GM18508 (cell line): ENCODE data around the gene COL4A2.

Experiments
- ATAC-seq: cut with Tn5 transposase; IDR thresholded peaks from one replicate; pipeline ENCODE4 v1.9.1; 2021; ENCODE audit warnings: moderate number of reproducible peaks; ENCODE audit not compliant: insufficient read depth, unreplicated experiment

Gene COL4A2

GRCh38 chr13:110336681-110337080 is 29.6 kb downstream of the COL4A2 start:
- ATAC-seq, result no peak

- no peak for ATAC-seq
These were observed 30.2 kb downstream of the COL4A2 start for GRCh38 chr13:110337247-110337646.

GRCh38 chr13:110338441-110339101 is 31.5 kb downstream of the COL4A2 start:
- no peak for ATAC-seq

GRCh38 chr13:110339263-110339662 is 32.2 kb downstream of the COL4A2 start:
- no peak for ATAC-seq

- no peak for ATAC-seq
These were observed 33.0 kb downstream of the COL4A2 start for GRCh38 chr13:110339975-110340550.

- no peak for ATAC-seq
These were observed 33.8 kb downstream of the COL4A2 start for GRCh38 chr13:110340812-110341444.

- ATAC-seq, result no peak
These were observed 34.6 kb downstream of the COL4A2 start for GRCh38 chr13:110341445-110342244.

GRCh38 chr13:110342474-110342873 is 35.4 kb downstream of the COL4A2 start:
- ATAC-seq, result no peak

- ATAC-seq, result no peak
These were observed 36.3 kb downstream of the COL4A2 start for GRCh38 chr13:110343241-110343865.

- no peak for ATAC-seq
These were observed 37.2 kb downstream of the COL4A2 start for GRCh38 chr13:110344320-110344719.

- ATAC-seq, result no peak
These were observed 38.2 kb downstream of the COL4A2 start for GRCh38 chr13:110345266-110345665.

- ATAC-seq, result no peak
These were observed 38.6 kb downstream of the COL4A2 start for GRCh38 chr13:110345701-110346100.

- ATAC-seq, result no peak
These were observed 39.6 kb downstream of the COL4A2 start for GRCh38 chr13:110346661-110347067.

GRCh38 chr13:110347088-110347487 is 40.0 kb downstream of the COL4A2 start:
- no peak for ATAC-seq

GRCh38 chr13:110347535-110348308 is 40.6 kb downstream of the COL4A2 start:
- ATAC-seq, result no peak

- no peak for ATAC-seq
These were observed 41.4 kb downstream of the COL4A2 start for GRCh38 chr13:110348309-110349105.

GRCh38 chr13:110349239-110349638 is 42.2 kb downstream of the COL4A2 start:
- ATAC-seq, result no peak

- no peak for ATAC-seq
These were observed 43.0 kb downstream of the COL4A2 start for GRCh38 chr13:110350049-110350448.

GRCh38 chr13:110350509-110350908 is 43.4 kb downstream of the COL4A2 start:
- no peak for ATAC-seq
